Measurements from ENCODE around the gene TERC. TPM values are rescaled to one million over a fixed set of nuclear protein-coding genes. Genes with fewer than 3 reads are reported as not detected.
"Not testable (repeated sequence)": the region's sequence is repeated elsewhere in the genome, so short reads cannot be mapped to it uniquely, and the experiment has no call there.

TERC gene
- total RNA-seq, 1 donor from 2014 or later = 6.4 TPM

DNA sequence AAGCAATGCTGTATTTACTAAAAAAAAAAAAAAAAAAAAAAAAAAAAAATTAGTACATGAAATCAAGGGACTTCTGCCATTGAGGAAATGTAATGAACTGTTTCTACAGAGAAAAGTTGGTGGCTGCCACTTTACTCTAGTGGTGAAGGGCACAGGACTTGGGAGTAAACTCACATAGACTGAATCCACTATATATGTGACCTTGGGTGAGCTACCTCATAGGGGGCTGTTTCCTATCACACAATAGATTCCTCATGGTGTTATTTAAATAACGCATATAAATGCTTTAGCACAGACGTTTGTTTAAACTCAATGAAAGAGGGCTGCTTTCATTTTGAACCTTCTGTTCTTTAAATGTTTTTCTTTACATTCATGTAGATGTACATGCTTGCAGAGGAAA, 25.8 kb downstream of the TERC start:
- Mint-ChIP-seq H3K9me3 (ENCODE audit: unreplicated experiment) (peaks cover 3% of the 10 kb centered on the region), H3K36me3 (ENCODE audit: unreplicated experiment) (peaks cover 4% of the 10 kb centered on the region), H3K4me1 (ENCODE audit: low read depth, unreplicated experiment) (no peaks in the 10 kb centered on the region), H3K27ac (ENCODE audit: unreplicated experiment) (no peak overlapping the region), H3K4me3 (ENCODE audit: unreplicated experiment) (no peak overlapping the region), H3K27me3 (ENCODE audit: unreplicated experiment) (no peaks in the 10 kb centered on the region)
- TF ChIP-seq, protein P1, sequence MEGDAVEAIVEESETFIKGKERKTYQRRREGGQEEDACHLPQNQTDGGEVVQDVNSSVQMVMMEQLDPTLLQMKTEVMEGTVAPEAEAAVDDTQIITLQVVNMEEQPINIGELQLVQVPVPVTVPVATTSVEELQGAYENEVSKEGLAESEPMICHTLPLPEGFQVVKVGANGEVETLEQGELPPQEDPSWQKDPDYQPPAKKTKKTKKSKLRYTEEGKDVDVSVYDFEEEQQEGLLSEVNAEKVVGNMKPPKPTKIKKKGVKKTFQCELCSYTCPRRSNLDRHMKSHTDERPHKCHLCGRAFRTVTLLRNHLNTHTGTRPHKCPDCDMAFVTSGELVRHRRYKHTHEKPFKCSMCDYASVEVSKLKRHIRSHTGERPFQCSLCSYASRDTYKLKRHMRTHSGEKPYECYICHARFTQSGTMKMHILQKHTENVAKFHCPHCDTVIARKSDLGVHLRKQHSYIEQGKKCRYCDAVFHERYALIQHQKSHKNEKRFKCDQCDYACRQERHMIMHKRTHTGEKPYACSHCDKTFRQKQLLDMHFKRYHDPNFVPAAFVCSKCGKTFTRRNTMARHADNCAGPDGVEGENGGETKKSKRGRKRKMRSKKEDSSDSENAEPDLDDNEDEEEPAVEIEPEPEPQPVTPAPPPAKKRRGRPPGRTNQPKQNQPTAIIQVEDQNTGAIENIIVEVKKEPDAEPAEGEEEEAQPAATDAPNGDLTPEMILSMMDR (IDR thresholded peaks at IDR 0.05; ENCODE audit: partially characterized antibody, unreplicated experiment) = no peak
- DNase-seq = no peak

DNA sequence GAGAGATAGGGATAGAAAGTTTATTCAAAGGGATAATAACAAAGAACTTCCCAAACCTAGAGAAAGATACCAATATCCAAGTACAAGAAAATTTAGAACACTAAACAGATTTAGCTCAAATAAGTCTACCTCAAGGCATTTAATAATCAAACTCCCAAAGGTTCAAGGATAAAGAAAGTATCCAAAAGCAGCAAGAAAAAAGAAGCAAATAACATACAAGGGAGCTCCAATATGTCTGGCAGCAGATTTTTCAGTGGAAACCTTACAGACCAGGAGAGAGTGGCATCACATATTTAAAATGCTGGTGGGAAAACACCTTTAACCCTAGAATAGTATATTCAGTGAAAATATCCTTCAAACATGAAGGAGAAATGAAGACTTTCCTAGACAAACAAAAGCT, 33.0 kb downstream of the TERC start:
- not testable (repeated sequence) for DNase-seq; H3K9me3 Mint-ChIP-seq (ENCODE audit: unreplicated experiment); H3K4me1 Mint-ChIP-seq (ENCODE audit: low read depth, unreplicated experiment); H3K4me3 Mint-ChIP-seq (ENCODE audit: unreplicated experiment); H3K27ac Mint-ChIP-seq (ENCODE audit: unreplicated experiment); H3K27me3 Mint-ChIP-seq (ENCODE audit: unreplicated experiment)
- H3K36me3 Mint-ChIP-seq (ENCODE audit: unreplicated experiment) = peaks cover 26% of the 10 kb centered on the region

DNA sequence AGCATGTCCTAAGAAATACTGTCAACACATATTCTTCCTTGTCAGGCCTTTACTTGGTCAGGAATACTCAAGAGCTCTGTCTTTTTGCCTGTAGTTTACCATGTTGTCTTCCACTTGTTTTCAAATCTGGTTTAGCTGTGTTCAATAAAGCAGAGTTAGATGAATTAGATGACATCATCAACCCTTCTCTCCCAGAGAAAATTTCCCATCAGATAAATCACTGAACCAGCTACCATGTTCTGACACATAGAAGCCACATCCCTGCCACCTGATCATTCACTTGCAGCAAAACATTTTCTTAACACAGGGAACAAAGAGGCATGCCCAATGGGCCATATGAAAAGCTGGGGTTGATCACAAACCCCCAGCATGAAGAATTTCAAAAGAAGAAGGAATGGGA, 42.1 kb downstream of the TERC start:
- no peak for DNase-seq
- H3K9me3 Mint-ChIP-seq (ENCODE audit: unreplicated experiment) = no peaks in the 10 kb centered on the region
- no peaks in the 10 kb centered on the region for H3K27me3 Mint-ChIP-seq (ENCODE audit: unreplicated experiment)
- H3K36me3 Mint-ChIP-seq (ENCODE audit: unreplicated experiment) = no peaks in the 10 kb centered on the region
- TF ChIP-seq, protein P1 (IDR thresholded peaks at IDR 0.05; ENCODE audit: partially characterized antibody, unreplicated experiment) = no peak
- no peak overlapping the region for H3K4me3 Mint-ChIP-seq (ENCODE audit: unreplicated experiment)
- H3K4me1 Mint-ChIP-seq (ENCODE audit: low read depth, unreplicated experiment) = no peaks in the 10 kb centered on the region
- no peak overlapping the region for H3K27ac Mint-ChIP-seq (ENCODE audit: unreplicated experiment)

DNA sequence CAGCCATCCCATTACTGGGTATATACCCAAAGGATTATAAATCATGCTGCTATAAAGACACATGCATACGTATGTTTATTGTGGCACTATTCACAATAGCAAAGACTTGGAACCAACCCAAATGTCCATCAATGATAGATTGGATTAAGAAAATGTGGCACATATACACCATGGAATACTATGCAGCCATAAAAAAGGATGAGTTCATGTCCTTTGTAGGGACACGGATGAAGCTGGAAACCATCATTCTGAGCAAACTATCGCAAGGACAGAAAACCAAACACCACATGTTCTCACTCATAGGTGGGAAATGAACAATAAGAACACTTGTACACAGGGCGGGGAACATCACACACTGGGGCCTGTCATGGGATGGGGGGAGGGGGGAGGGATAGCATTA, 46.4 kb downstream of the TERC start:
- H3K9me3 Mint-ChIP-seq (ENCODE audit: unreplicated experiment); H3K4me1 Mint-ChIP-seq (ENCODE audit: low read depth, unreplicated experiment); H3K27me3 Mint-ChIP-seq (ENCODE audit: unreplicated experiment); H3K27ac Mint-ChIP-seq (ENCODE audit: unreplicated experiment); H3K36me3 Mint-ChIP-seq (ENCODE audit: unreplicated experiment); H3K4me3 Mint-ChIP-seq (ENCODE audit: unreplicated experiment); DNase-seq: not testable (repeated sequence)

Other genes with a start within 250 kb of the TERC start
- gene MECOM, start 101.3 kb downstream of the TERC start, total RNA-seq (ENCODE audit: unreplicated experiment) = not detected
- gene ACTRT3, start 4.5 kb upstream of the TERC start, total RNA-seq (ENCODE audit: unreplicated experiment) = 1.8 TPM
- 13.9 TPM for gene MYNN, start 8.3 kb upstream of the TERC start, total RNA-seq (ENCODE audit: unreplicated experiment)
- 0.29 TPM for gene LRRIQ4, start 47.8 kb upstream of the TERC start, total RNA-seq (ENCODE audit: unreplicated experiment)
- 3.6 TPM for gene LRRC34, start 47.8 kb upstream of the TERC start, total RNA-seq (ENCODE audit: unreplicated experiment)
- gene LRRC31, start 104.9 kb upstream of the TERC start, total RNA-seq (ENCODE audit: unreplicated experiment) = not detected
- gene SAMD7, start 146.5 kb upstream of the TERC start, total RNA-seq (ENCODE audit: unreplicated experiment) = not detected
- gene SEC62, start 201.7 kb upstream of the TERC start, total RNA-seq (ENCODE audit: unreplicated experiment) = 75.5 TPM

Data from glutamatergic neuron (in vitro differentiated cells).